ENCODE data around the gene PNMA8A.
"Not testable (repeated sequence)": the region's sequence is repeated elsewhere in the genome, so short reads cannot be mapped to it uniquely, and the experiment has no call there.

PNMA8A gene

GRCh38 chr19:46466536-46467196, 4.7 kb downstream of the PNMA8A start:
- DNase-seq (ENCODE audit: low read depth), result peak; percentile 73

GRCh38 chr19:46463516-46463915, 7.8 kb downstream of the PNMA8A start:
- no peak for DNase-seq (ENCODE audit: low read depth)

- no peak for DNase-seq (ENCODE audit: low read depth)
These were observed 9.8 kb downstream of the PNMA8A start for GRCh38 chr19:46461537-46461936.

- DNase-seq (ENCODE audit: low read depth), result no peak
These were observed 10.4 kb downstream of the PNMA8A start for GRCh38 chr19:46460981-46461380.

GRCh38 chr19:46460055-46460454, 11.3 kb downstream of the PNMA8A start:
- DNase-seq (ENCODE audit: low read depth), result no peak

GRCh38 chr19:46456930-46457329, 14.4 kb downstream of the PNMA8A start:
- DNase-seq (ENCODE audit: low read depth), result no peak

- no peak for DNase-seq (ENCODE audit: low read depth)
These were observed 17.1 kb downstream of the PNMA8A start for GRCh38 chr19:46454244-46454643.

- no peak for DNase-seq (ENCODE audit: low read depth)
These were observed 17.7 kb downstream of the PNMA8A start for GRCh38 chr19:46453661-46454060.

GRCh38 chr19:46452186-46452585, 19.2 kb downstream of the PNMA8A start:
- no peak for DNase-seq (ENCODE audit: low read depth)

GRCh38 chr19:46451352-46451751, 20.0 kb downstream of the PNMA8A start:
- DNase-seq (ENCODE audit: low read depth), result no peak

- no peak for DNase-seq (ENCODE audit: low read depth)
These were observed 20.6 kb downstream of the PNMA8A start for GRCh38 chr19:46450737-46451136.

- DNase-seq (ENCODE audit: low read depth), result no peak
These were observed 22.1 kb downstream of the PNMA8A start for GRCh38 chr19:46449228-46449627.

- DNase-seq (ENCODE audit: low read depth), result no peak
These were observed 22.8 kb downstream of the PNMA8A start for GRCh38 chr19:46448601-46449000.

GRCh38 chr19:46447824-46448223, 23.5 kb downstream of the PNMA8A start:
- no peak for DNase-seq (ENCODE audit: low read depth)

- no peak for DNase-seq (ENCODE audit: low read depth)
These were observed 24.4 kb downstream of the PNMA8A start for GRCh38 chr19:46447006-46447405.

- no peak for DNase-seq (ENCODE audit: low read depth)
These were observed 25.3 kb downstream of the PNMA8A start for GRCh38 chr19:46446021-46446420.

GRCh38 chr19:46442808-46443450, 28.4 kb downstream of the PNMA8A start:
- peak; percentile 59 for DNase-seq (ENCODE audit: low read depth)

- DNase-seq (ENCODE audit: low read depth), result no peak
These were observed 29.5 kb downstream of the PNMA8A start for GRCh38 chr19:46441866-46442265.

- DNase-seq (ENCODE audit: low read depth), result not testable (repeated sequence)
These were observed 35.7 kb downstream of the PNMA8A start for GRCh38 chr19:46435689-46436088.

- no peak for DNase-seq (ENCODE audit: low read depth)
These were observed 36.4 kb downstream of the PNMA8A start for GRCh38 chr19:46435009-46435408.

GRCh38 chr19:46433470-46433869, 37.9 kb downstream of the PNMA8A start:
- not testable (repeated sequence) for DNase-seq (ENCODE audit: low read depth)

GRCh38 chr19:46431824-46432223, 39.5 kb downstream of the PNMA8A start:
- DNase-seq (ENCODE audit: low read depth), result no peak

GRCh38 chr19:46429999-46430398, 41.4 kb downstream of the PNMA8A start:
- DNase-seq (ENCODE audit: low read depth), result no peak
